ENCODE measurements around the gene WDFY2. TPM values are rescaled to one million over a fixed set of nuclear protein-coding genes. Genes with fewer than 3 reads are reported as not detected.
A peak's percentile ranks its signal among the peaks of the same experiment; 100 is the strongest.

The WDFY2 gene
- total and polyA plus RNA-seq, 2 of the 13 experiments (the other 11 are each of a cell fraction or from before 2014, with no cell fraction given) = 22.6 to 27.0 TPM

GRCh38 chr13:51643105-51643881 lies 59.0 kb downstream of the WDFY2 start:
- Histone ChIP-seq H2AFZ (ENCODE audit: low read length) (no peak overlapping the region), H3K79me2 (ENCODE audit: insufficient read depth, low read length) (peaks cover 90% of the 10 kb centered on the region), H3K9ac (ENCODE audit: insufficient read depth, low read depth, low read length) (no peak overlapping the region), H3K27me3 (ENCODE audit: control insufficient read depth in 1 of 2, insufficient read depth in 2 of 2, low read length in 2 of 2) (no peaks in the 10 kb centered on the region; a peak in 1 of 5 replicates), H3K9me3 (ENCODE audit: low read length) (no peaks in the 10 kb centered on the region), H4K20me1 (ENCODE audit: insufficient read depth, low read length) (no peaks in the 10 kb centered on the region), H3K4me1 (ENCODE audit: insufficient read depth, low read length) (peaks cover 70% of the 10 kb centered on the region), H3K27ac (ENCODE audit: extremely low read length, insufficient read depth, low read length) (peak overlapping the region; percentile 65), H3K36me3 (replicated peaks in 1 of 2; ENCODE audit: control insufficient read depth in 1 of 2, insufficient read depth in 2 of 2, low read length in 2 of 2) (peaks cover 0 to 4% of the 10 kb centered on the region in 2 experiments; a peak in 1 of 5 replicates), H3K4me2 (ENCODE audit: low read depth, low read length) (peak overlapping the region; percentile 29; the same call in 1 of the 2 replicates), H3K4me3 (replicated peaks in 1 of 3; ENCODE audit: insufficient read depth in 1 of 3, low read depth in 2 of 3, low read length in 3 of 3) (no peak overlapping the region)
- BruUV-seq (replicated peaks) = no TSS peak
- in situ Hi-C loops (cut with HindIII; ENCODE audit: extremely low pct_ligation_motif_present, low pct_unique_long_range_greater_than_20kb) = no loop called here
- CTCF ChIA-PET (ENCODE audit: low intra/inter-chr PET ratio, low total read pairs) = no interaction called here
- 85% methylated on average over 3 of the region's 3 CpGs for WGBS (ENCODE audit: low lambda C conversion rate)
- intact Hi-C loops (cut with micrococcal nuclease; ENCODE audit: unreplicated experiment) = no loop called here
- POLR2A ChIA-PET = interaction anchor here (0.6 to 1.4 kb wide), 2 partner anchors 10 to 190 kb away, joined by 4 read pairs; partner anchors contain the start of gene INTS6
- FAIRE-seq (no peak), DNase-seq (ENCODE audit: low spot score) (peak; percentile 39), ATAC-seq (peak; percentile 24)
- TF ChIP-seq CHCHD3 (CRISPR knock-in tag; IDR thresholded peaks at IDR 0.05) (no peak), BHLHE40 (IDR thresholded peaks at IDR 0.05; ENCODE audit: low read length) (no peak), HIVEP1 (CRISPR knock-in tag; IDR thresholded peaks at IDR 0.05) (no peak)
- TF ChIP-seq, protein P1, sequence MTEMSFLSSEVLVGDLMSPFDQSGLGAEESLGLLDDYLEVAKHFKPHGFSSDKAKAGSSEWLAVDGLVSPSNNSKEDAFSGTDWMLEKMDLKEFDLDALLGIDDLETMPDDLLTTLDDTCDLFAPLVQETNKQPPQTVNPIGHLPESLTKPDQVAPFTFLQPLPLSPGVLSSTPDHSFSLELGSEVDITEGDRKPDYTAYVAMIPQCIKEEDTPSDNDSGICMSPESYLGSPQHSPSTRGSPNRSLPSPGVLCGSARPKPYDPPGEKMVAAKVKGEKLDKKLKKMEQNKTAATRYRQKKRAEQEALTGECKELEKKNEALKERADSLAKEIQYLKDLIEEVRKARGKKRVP (CRISPR knock-in tag; IDR thresholded peaks at IDR 0.05) = 0 out of 4 replicates have a peak, but pooled peaks of 1 of the 2 experiments have one; percentile 16
- TF ChIP-seq, protein P2, sequence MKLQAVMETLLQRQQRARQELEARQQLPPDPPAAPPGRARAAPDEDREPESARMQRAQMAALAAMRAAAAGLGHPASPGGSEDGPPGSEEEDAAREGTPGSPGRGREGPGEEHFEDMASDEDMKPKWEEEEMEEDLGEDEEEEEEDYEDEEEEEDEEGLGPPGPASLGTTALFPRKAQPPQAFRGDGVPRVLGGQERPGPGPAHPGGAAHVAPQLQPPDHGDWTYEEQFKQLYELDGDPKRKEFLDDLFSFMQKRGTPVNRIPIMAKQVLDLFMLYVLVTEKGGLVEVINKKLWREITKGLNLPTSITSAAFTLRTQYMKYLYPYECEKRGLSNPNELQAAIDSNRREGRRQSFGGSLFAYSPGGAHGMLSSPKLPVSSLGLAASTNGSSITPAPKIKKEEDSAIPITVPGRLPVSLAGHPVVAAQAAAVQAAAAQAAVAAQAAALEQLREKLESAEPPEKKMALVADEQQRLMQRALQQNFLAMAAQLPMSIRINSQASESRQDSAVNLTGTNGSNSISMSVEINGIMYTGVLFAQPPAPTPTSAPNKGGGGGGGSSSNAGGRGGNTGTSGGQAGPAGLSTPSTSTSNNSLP (IDR thresholded peaks at IDR 0.05; ENCODE audit: low read depth, low read length) = 0 out of 2 replicates have a peak, but pooled peaks have one; percentile 18

Measured in HepG2 (cell line).